GM18858 (cell line): Measurements from ENCODE around the gene PROX1.
"Not testable (repeated sequence)": the region's sequence is repeated elsewhere in the genome, so short reads cannot be mapped to it uniquely, and the experiment has no call there.

Experiments used
- ATAC-seq: cut with Tn5 transposase; IDR thresholded peaks from one replicate; pipeline ENCODE4 v1.9.1; 2021; ENCODE audit not compliant: unreplicated experiment

PROX1 gene

DNA sequence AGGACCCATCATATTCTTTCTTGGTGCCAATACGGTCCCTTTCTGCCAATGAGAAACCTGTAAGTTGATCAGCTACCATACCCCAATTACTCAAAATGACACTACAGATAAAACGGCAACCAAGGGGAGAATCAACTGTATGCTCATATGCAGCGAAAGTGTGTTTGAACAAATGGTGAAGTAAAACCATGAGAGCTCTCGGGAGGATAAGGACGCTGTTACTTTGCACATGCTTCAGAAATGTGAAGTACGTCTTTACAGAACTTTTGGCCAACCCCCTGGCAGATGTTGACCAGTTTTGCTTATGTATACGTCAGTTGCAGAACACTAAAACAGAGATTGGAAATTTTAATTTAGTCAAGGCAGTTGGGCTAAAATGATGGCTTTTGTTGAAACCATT, 79.6 kb downstream of the PROX1 start:
- ATAC-seq = no peak

- no peak for ATAC-seq
Observed at GRCh38 chr1:214067853-214068703, 80.3 kb downstream of the PROX1 start.

DNA sequence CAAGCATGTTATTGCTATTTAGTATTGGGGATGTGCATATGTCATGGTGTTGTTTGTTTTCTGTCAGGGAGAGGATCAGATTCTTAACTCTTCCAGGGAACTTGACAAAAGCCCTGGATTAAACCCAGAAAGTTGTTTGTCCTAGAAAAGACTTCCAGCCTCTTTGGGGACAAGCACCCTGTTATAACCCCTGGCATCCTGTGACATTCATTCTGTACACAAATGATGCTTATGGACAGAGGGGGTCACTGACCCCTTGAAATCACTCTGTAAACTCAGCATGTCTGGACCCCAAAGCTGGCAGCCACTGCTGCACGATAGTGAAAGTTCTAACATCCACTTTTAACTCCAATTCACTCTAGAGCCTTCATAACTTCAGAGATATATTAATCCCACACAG, 81.2 kb downstream of the PROX1 start:
- ATAC-seq = no peak

- ATAC-seq = no peak
Observed at GRCh38 chr1:214071469-214071868, 83.7 kb downstream of the PROX1 start.

- no peak for ATAC-seq
Observed at GRCh38 chr1:214072426-214073157, 84.8 kb downstream of the PROX1 start.

GRCh38 chr1:214074477-214074876, 86.7 kb downstream of the PROX1 start:
- ATAC-seq = no peak

DNA sequence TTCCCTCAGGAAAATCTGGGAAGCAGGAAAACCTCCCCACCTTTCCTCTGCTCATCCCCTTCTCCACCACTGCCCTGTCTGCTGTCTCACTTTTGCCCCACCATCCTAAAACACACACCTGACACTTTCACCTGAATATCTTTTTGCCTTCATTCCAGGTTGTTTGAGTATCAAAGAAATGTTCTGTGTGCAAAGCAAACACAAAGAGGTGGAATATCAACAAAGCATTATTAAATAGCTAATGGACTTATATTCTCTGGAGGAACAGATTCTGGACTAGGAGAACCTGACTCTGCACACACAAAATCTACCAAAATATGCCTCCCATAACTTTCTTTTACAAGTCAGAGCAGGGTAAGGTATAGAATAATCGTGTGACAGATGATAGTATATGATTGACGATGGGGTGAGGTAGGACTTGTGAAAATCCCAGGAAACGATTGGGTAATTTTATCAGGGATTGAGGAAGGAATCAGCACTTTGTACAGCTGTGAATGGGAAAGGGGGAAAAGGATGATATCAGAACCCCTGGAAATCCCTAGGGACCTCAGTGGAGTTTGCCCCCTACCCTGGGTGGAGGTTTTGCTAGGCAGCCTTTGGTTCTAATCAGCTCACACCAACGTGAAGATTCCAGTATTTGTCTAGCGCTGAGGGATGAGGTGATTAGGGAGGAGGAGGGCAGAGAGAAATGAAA, 87.7 kb downstream of the PROX1 start:
- no peak for ATAC-seq

GRCh38 chr1:214075999-214076707, 88.4 kb downstream of the PROX1 start:
- no peak for ATAC-seq

DNA sequence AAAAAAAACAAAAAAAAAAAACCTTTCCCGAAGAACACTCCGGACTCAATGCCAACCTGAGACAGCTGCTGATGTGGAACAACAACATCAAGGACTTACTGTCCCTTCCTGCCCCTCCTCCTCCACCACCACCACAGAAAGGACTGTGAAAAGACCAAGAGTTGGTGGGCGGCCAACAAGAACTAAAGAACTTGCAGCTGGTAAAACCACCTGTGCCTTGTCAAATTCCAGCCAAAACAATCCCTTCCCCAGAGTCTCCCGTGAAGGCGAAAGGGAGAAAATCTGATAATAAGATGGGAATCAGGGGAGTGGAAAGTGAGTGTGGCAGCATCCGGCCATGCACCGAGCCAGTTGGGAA, 88.9 kb downstream of the PROX1 start:
- no peak for ATAC-seq

DNA sequence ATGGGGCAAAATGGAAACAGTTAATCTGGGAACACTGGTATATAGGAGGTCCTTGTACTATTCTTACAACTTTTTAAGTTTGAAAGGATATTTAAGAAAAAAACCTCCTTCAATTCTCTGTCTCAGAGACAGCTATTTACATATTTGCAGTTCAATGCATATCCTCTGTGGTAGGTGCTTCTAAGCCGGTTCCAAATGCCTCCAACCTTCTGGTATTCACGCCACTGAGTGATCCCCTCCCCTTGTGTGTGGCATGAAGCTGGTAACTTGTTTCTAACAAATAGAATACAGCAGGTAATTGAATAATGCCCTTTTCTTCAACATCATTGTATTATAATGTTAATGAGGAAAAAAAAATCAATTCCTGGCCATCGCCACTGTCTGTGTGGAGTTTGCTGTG, 91.2 kb downstream of the PROX1 start:
- ATAC-seq = no peak

DNA sequence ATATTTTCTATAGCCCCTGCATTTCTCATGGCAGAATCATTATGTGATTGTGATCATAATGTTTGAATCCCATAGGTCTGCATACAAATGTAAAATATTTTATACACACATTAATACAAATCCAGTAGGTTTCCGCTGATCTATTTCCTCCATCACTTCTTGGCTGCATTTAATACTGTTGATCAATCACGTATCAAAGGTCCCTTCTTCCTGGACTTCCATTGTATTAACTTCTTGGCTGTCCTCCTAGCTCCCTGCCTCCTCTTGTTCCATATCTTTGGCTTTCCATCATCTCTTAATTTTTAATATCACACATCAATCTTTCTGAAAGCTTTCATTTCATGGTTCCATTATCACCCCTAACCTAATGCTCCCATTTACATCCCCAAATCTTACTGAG, 97.6 kb downstream of the PROX1 start:
- ATAC-seq = no peak

- no peak for ATAC-seq
Observed at GRCh38 chr1:214086945-214087344, 99.2 kb downstream of the PROX1 start.

GRCh38 chr1:214089003-214089402, 101.2 kb downstream of the PROX1 start:
- not testable (repeated sequence) for ATAC-seq
